Thoracic aorta (tissue), 2 donors: ENCODE measurements around the gene PATE4. TPM values are rescaled to one million over a fixed set of nuclear protein-coding genes. Genes with fewer than 3 reads are reported as not detected.

Source experiments
- ATAC-seq: fragments of 150-250 bp; one replicate; pipeline ENCODE4 v1.8.0; 2017; ENCODE audit warnings: low read depth; ENCODE audit not compliant: insufficient number of reproducible peaks, low FRiP score
- DNase-seq: peaks from one replicate; pipeline ENCODE4 v3.0.0-alpha.2; 2020; ENCODE audit warnings: low spot score
- H3K27ac ChIP-seq, 2 donors: fragments of 200-600 bp; sonication (generic); 1 replicate in 1 of 2; 2 replicates in 1 of 2; pipeline ENCODE4 v1.5.1; 2016; ENCODE audit warnings: mild to moderate bottlenecking in 2 of 2, moderate library complexity in 2 of 2
- H3K27me3 ChIP-seq: fragments of 200-600 bp; sonication (generic); replicated peaks from 2 replicates; pipeline ENCODE4 v1.6.0; 2016; ENCODE audit warnings: mild to moderate bottlenecking; ENCODE audit not compliant: insufficient read depth
- H3K36me3 ChIP-seq: fragments of 200-600 bp; sonication (generic); one replicate; pipeline ENCODE4 v1.5.1; 2016
- H3K4me1 ChIP-seq, 2 donors: fragments of 200-600 bp; sonication (generic); 1 replicate in 1 of 2; 2 replicates in 1 of 2; pipeline versions ENCODE4 v1.5.1 to v1.6.0; 2016; ENCODE audit warnings: low read depth in 2 of 2, mild to moderate bottlenecking in 1 of 2; ENCODE audit not compliant: control insufficient read depth in 1 of 2
- H3K4me3 ChIP-seq: fragments of 200-600 bp; sonication (generic); 2 replicates; pipeline ENCODE4 v1.5.1; 2016; ENCODE audit warnings: mild to moderate bottlenecking
- H3K9me3 ChIP-seq: fragments of 200-600 bp; sonication (generic); 2 replicates; pipeline ENCODE4 v1.5.1; 2016
- total RNA-seq, 2 donors: library from RNA; depleted of rRNA; stranded (reverse); fragments of >200 nt; gene quantifications; one replicate each; pipeline versions ENCODE4 v1.1.0 to v1.2.3, GENCODE V29; 2016
- TF ChIP-seq, protein P1 (sequence below): fragments of 200-600 bp; sonication (generic); IDR thresholded peaks from one replicate; pipeline ENCODE4 v1.5.1; 2019; ENCODE audit warnings: antibody characterized with exemption

PATE4 gene
- total RNA-seq, 2 donors from 2014 or later = not detected

GRCh38 chr11:125887373-125888324, 54.5 kb downstream of the PATE4 start, which contains the start of gene HYLS1:
TSS of gene HYLS1 (plus strand) at chr11:125887668. CDS start at chr11:125899369, 11,701 bp downstream.
- H3K27me3 ChIP-seq = no peaks in the 10 kb centered on the region
- peaks cover 3% of the 10 kb centered on the region for H3K36me3 ChIP-seq
- peak within 1 kb of the TSS; percentile 89 to 92 for H3K27ac ChIP-seq
- peak; percentile 81 for DNase-seq
- H3K9me3 ChIP-seq = no peaks in the 10 kb centered on the region
- TF ChIP-seq, protein P1, sequence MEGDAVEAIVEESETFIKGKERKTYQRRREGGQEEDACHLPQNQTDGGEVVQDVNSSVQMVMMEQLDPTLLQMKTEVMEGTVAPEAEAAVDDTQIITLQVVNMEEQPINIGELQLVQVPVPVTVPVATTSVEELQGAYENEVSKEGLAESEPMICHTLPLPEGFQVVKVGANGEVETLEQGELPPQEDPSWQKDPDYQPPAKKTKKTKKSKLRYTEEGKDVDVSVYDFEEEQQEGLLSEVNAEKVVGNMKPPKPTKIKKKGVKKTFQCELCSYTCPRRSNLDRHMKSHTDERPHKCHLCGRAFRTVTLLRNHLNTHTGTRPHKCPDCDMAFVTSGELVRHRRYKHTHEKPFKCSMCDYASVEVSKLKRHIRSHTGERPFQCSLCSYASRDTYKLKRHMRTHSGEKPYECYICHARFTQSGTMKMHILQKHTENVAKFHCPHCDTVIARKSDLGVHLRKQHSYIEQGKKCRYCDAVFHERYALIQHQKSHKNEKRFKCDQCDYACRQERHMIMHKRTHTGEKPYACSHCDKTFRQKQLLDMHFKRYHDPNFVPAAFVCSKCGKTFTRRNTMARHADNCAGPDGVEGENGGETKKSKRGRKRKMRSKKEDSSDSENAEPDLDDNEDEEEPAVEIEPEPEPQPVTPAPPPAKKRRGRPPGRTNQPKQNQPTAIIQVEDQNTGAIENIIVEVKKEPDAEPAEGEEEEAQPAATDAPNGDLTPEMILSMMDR = no peak
- peak; percentile 99 for ATAC-seq
- H3K4me1 ChIP-seq = peaks cover 0 to 3% of the 10 kb centered on the region in 2 donors
- H3K4me3 ChIP-seq = peak within 1 kb of the TSS; percentile 89

Other genes with a start within 250 kb of the PATE4 start
- 100 to 1,000 TPM in 1 of 2 donors, 10 to 100 TPM in 1; 85.0 to 122 TPM for gene STT3A, start 240.5 kb upstream of the PATE4 start, total RNA-seq
- 1 to 10 TPM in 1 of 2 donors, under 1 TPM in 1; 0.41 to 3.5 TPM for gene CHEK1, start 208.2 kb upstream of the PATE4 start, total RNA-seq
- gene ACRV1, start 152.5 kb upstream of the PATE4 start, total RNA-seq = not detected
- gene PATE1, start 87.0 kb upstream of the PATE4 start, total RNA-seq = not detected
- under 1 TPM in 1 of 2 donors, not detected in 1; 0.35 TPM for gene PATE2, start 54.5 kb upstream of the PATE4 start, total RNA-seq
- gene PATE3, start 45.2 kb upstream of the PATE4 start, total RNA-seq = not detected
- 1 to 10 TPM in 1 of 2 donors, under 1 TPM in 1; 0.56 to 6.1 TPM for gene HYLS1, start 54.4 kb downstream of the PATE4 start, total RNA-seq
- gene PUS3, start 69.9 kb downstream of the PATE4 start, total RNA-seq = 10 to 100 TPM in 1 of 2 donors, 1 to 10 TPM in 1; 1.6 to 16.9 TPM
- not detected for gene DDX25, start 71.2 kb downstream of the PATE4 start, total RNA-seq
- not detected for gene VSIG10L2, start 112.7 kb downstream of the PATE4 start, total RNA-seq
- gene CDON, start 229.6 kb downstream of the PATE4 start, total RNA-seq = 10 to 100 TPM; 10.4 to 17.7 TPM